ENCODE data around the gene PLCXD3. TPM values are rescaled to one million over a fixed set of nuclear protein-coding genes. Genes with fewer than 3 reads are reported as not detected.

Gene PLCXD3
- polyA plus RNA-seq, 1 donor (not counting 4 experiments of a cell fraction or from before 2014, with no cell fraction given) = not detected

DNA sequence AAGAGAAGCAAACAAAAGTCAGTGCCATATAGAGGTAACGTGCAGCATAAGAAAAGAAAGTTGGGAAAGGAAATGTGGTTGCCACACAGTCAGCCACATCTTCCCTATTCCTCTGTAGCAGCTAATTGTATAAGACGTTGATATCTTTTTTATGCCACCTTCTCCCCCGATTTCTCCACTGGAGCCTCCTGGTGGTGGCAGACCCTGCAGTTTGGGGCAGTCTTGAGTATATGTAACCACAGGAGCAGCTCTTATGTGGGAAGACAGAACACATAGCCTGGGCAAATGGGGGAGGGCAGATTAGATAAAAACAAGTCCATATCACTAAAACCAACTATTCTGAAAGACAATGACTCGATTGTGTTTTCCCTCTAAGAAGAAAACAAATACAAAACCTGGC is 99.7 kb downstream of the PLCXD3 start:
- Histone ChIP-seq H3K36me3 (ENCODE audit: control insufficient read depth in 2 of 2, extremely low read depth in 1 of 2, insufficient read depth in 2 of 2, low read length in 2 of 2) (no peaks in the 10 kb centered on the region), H3K9ac (ENCODE audit: control insufficient read depth, extremely low read depth, insufficient read depth, low read length) (no peak overlapping the region), H4K20me1 (ENCODE audit: control insufficient read depth, extremely low read depth, insufficient read depth, low read length) (no peaks in the 10 kb centered on the region), H3K4me3 (ENCODE audit: control insufficient read depth in 2 of 3, extremely low read depth in 1 of 3, insufficient read depth in 2 of 3, low read depth in 1 of 3, low read length in 3 of 3) (no peak overlapping the region), H3K27ac (ENCODE audit: control insufficient read depth, insufficient read depth, low read length) (no peak overlapping the region), H3K9me1 (ENCODE audit: control insufficient read depth, extremely low read depth, insufficient read depth, low read length) (no peaks in the 10 kb centered on the region), H3K9me3 (ENCODE audit: control insufficient read depth, low read depth, low read length) (no peaks in the 10 kb centered on the region), H3K4me2 (ENCODE audit: control insufficient read depth, extremely low read depth, insufficient read depth, low read depth, low read length) (no peak overlapping the region), H3K4me1 (ENCODE audit: control insufficient read depth, extremely low read depth, insufficient read depth, low read length) (no peaks in the 10 kb centered on the region), H3K79me2 (ENCODE audit: control insufficient read depth, insufficient read depth, low read length) (no peaks in the 10 kb centered on the region), H2AFZ (ENCODE audit: control insufficient read depth, low read length) (no peak overlapping the region), H3K27me3 (ENCODE audit: control insufficient read depth, extremely low read depth, insufficient read depth, low read length) (no peaks in the 10 kb centered on the region)
- dilution Hi-C loops (cut with MboI; ENCODE audit: extremely low pct_ligation_motif_present, low sequenced_read_pairs) = no loop called here
- DNase-seq (ENCODE audit: low read depth, low spot score) (no peak), FAIRE-seq (no peak)
- no peak for TF ChIP-seq EZH2 (IDR thresholded peaks at IDR 0.05; ENCODE audit: low read length)
- TF ChIP-seq, protein P1, sequence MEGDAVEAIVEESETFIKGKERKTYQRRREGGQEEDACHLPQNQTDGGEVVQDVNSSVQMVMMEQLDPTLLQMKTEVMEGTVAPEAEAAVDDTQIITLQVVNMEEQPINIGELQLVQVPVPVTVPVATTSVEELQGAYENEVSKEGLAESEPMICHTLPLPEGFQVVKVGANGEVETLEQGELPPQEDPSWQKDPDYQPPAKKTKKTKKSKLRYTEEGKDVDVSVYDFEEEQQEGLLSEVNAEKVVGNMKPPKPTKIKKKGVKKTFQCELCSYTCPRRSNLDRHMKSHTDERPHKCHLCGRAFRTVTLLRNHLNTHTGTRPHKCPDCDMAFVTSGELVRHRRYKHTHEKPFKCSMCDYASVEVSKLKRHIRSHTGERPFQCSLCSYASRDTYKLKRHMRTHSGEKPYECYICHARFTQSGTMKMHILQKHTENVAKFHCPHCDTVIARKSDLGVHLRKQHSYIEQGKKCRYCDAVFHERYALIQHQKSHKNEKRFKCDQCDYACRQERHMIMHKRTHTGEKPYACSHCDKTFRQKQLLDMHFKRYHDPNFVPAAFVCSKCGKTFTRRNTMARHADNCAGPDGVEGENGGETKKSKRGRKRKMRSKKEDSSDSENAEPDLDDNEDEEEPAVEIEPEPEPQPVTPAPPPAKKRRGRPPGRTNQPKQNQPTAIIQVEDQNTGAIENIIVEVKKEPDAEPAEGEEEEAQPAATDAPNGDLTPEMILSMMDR (optimal IDR thresholded peaks at IDR 0.05 in 1 of 3, IDR thresholded peaks at IDR 0.05 in 1 of 3, conservative IDR thresholded peaks at IDR 0.05 in 1 of 3; ENCODE audit: extremely low read depth in 1 of 3, insufficient read depth in 2 of 3, low read length in 3 of 3) = no peak

DNA sequence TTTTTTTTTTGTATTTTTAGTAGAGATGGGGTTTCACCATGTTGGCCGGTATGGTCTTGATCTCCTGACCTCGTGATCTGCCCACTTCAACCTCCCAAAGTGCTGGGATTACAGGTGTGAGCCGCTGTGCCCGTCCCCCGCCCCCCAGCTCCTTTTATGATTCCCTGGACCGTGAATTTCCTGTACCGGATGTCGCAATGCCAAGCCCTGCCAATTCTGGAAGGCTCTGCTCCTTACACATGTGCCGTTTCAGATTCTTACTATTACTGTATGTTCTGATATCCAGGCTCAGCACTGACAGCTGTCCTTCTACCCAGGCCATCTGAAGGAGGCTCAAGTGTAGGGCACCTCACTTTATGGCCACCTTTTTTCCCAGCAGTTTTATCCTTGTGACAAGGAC is 100.1 kb downstream of the PLCXD3 start:
- FAIRE-seq (no peak), DNase-seq (ENCODE audit: low read depth, low spot score) (no peak)
- Histone ChIP-seq H3K4me3 (ENCODE audit: control insufficient read depth in 2 of 3, extremely low read depth in 1 of 3, insufficient read depth in 2 of 3, low read depth in 1 of 3, low read length in 3 of 3) (no peak overlapping the region), H4K20me1 (ENCODE audit: control insufficient read depth, extremely low read depth, insufficient read depth, low read length) (no peaks in the 10 kb centered on the region), H3K27me3 (ENCODE audit: control insufficient read depth, extremely low read depth, insufficient read depth, low read length) (no peaks in the 10 kb centered on the region), H2AFZ (ENCODE audit: control insufficient read depth, low read length) (no peak overlapping the region), H3K36me3 (ENCODE audit: control insufficient read depth in 2 of 2, extremely low read depth in 1 of 2, insufficient read depth in 2 of 2, low read length in 2 of 2) (no peaks in the 10 kb centered on the region), H3K4me2 (ENCODE audit: control insufficient read depth, extremely low read depth, insufficient read depth, low read depth, low read length) (no peak overlapping the region), H3K79me2 (ENCODE audit: control insufficient read depth, insufficient read depth, low read length) (no peaks in the 10 kb centered on the region), H3K9me1 (ENCODE audit: control insufficient read depth, extremely low read depth, insufficient read depth, low read length) (no peaks in the 10 kb centered on the region), H3K9me3 (ENCODE audit: control insufficient read depth, low read depth, low read length) (no peaks in the 10 kb centered on the region), H3K4me1 (ENCODE audit: control insufficient read depth, extremely low read depth, insufficient read depth, low read length) (no peaks in the 10 kb centered on the region), H3K27ac (ENCODE audit: control insufficient read depth, insufficient read depth, low read length) (no peak overlapping the region), H3K9ac (ENCODE audit: control insufficient read depth, extremely low read depth, insufficient read depth, low read length) (no peak overlapping the region)
- dilution Hi-C loops (cut with MboI; ENCODE audit: extremely low pct_ligation_motif_present, low sequenced_read_pairs) = no loop called here
- TF ChIP-seq, protein P1 (optimal IDR thresholded peaks at IDR 0.05 in 1 of 3, IDR thresholded peaks at IDR 0.05 in 1 of 3, conservative IDR thresholded peaks at IDR 0.05 in 1 of 3; ENCODE audit: extremely low read depth in 1 of 3, insufficient read depth in 2 of 3, low read length in 3 of 3) = no peak
- no peak for TF ChIP-seq EZH2 (IDR thresholded peaks at IDR 0.05; ENCODE audit: low read length)
